HCT116 (cell line): ENCODE measurements around the gene THEM4. TPM values are rescaled to one million over a fixed set of nuclear protein-coding genes. Genes with fewer than 3 reads are reported as not detected.
"Not testable (repeated sequence)": the region's sequence is repeated elsewhere in the genome, so short reads cannot be mapped to it uniquely, and the experiment has no call there.

Experiments used
- ATAC-seq: fragments of 200-7000 bp; cut with Tn5 transposase; 2 replicates; pipeline ENCODE4 v1.9.1; 2020; ENCODE audit warnings: mild to moderate bottlenecking, moderate library complexity
- BruUV-seq: library from RNA; stranded (reverse); fragments of 400-500 nt; replicated peaks from 2 replicates; lab custom pipeline; 2021; lab: Mats Ljungman, UMichigan
- CTCF ChIA-PET: fragments of 300-600 bp; sonication (Branson Sonifier 250); formaldehyde crosslinking; loops from one replicate; lab custom pipeline; 2021; ENCODE audit warnings: antibody characterized with exemption; lab: Charles Lee
- POLR2A ChIA-PET: fragments of 300-600, 350-600 bp; sonication (Branson Sonifier 250); formaldehyde crosslinking; loops from one replicate; lab custom pipeline; 2021; ENCODE audit warnings: antibody characterized with exemption; lab: Charles Lee
- RAD21 ChIA-PET, 2 experiments: fragments of 300-600 bp; sonication (Branson Sonifier 250); formaldehyde crosslinking; loops; one replicate each; lab custom pipeline; 2023; ENCODE audit warnings: low total read pairs in 2 of 2; ENCODE audit not compliant: uncharacterized antibody in 2 of 2, unreplicated experiment in 2 of 2, low non-redundant PET in 1 of 2; lab: Charles Lee
- DNase-seq: peaks from one replicate; pipeline ENCODE4 v3.0.0-alpha.2; 2010; ENCODE audit warnings: low read depth, low spot score
- H2AFZ ChIP-seq: fragments of 200-600 bp; shearing (Covaris generic), sonication (generic); 2 replicates; pipeline ENCODE4 v1.6.1; 2017; ENCODE audit warnings: low read depth, mixed run types, mixed read lengths, antibody characterized with exemption, low read length; ENCODE audit not compliant: poor library complexity, severe bottlenecking
- H3K27ac ChIP-seq: 2 replicates; pipeline ENCODE4 v1.5.1; 2012; ENCODE audit warnings: low read depth, low read length
- H3K27me3 ChIP-seq: fragments of 200-600 bp; sonication (generic); 2 replicates; pipeline ENCODE4 v1.6.1; 2016; ENCODE audit warnings: mixed run types, low read length, mixed read lengths; ENCODE audit not compliant: insufficient read depth
- H3K36me3 ChIP-seq, 2 experiments: fragments of 200-500 bp in 1 of 2; fragments of 200-600 bp in 1 of 2; sonication (Bioruptor generic) in 1 of 2; sonication (generic) in 1 of 2; 2 replicates each; pipeline versions ENCODE4 v1.5.1 to v1.6.1; 2014 to 2016; ENCODE audit warnings: low read length in 2 of 2, inconsistent platforms in 1 of 2, mixed read lengths in 1 of 2, mixed run types in 1 of 2; ENCODE audit not compliant: insufficient read depth in 2 of 2, control insufficient read depth in 1 of 2
- H3K4me1 ChIP-seq, 2 experiments: fragments of 200-600 bp in 1 of 2; sonication (generic) in 1 of 2; 2 replicates each; pipeline versions ENCODE4 v1.5.1 to v1.6.1; 2012 to 2017; ENCODE audit warnings: low read length in 2 of 2, inconsistent platforms in 1 of 2, mild to moderate bottlenecking in 1 of 2, mixed read lengths in 1 of 2, mixed run types in 1 of 2, moderate library complexity in 1 of 2; ENCODE audit not compliant: insufficient read depth in 2 of 2, control insufficient read depth in 1 of 2
- H3K4me2 ChIP-seq: fragments of 200-600 bp; sonication (generic); 2 replicates; pipeline ENCODE4 v1.6.1; 2017; ENCODE audit warnings: mixed run types, low read length, mixed read lengths
- H3K4me3 ChIP-seq, 2 experiments: fragments of 200-600 bp in 1 of 2; sonication (generic) in 1 of 2; replicated peaks in 1 of 2; 2 replicates each; pipeline ENCODE4 v1.5.1; 2011 to 2016; ENCODE audit warnings: low read length in 2 of 2, control low read depth in 1 of 2, low read depth in 1 of 2, mild to moderate bottlenecking in 1 of 2, mixed read lengths in 1 of 2, mixed run types in 1 of 2
- H3K79me2 ChIP-seq: fragments of 200-600 bp; sonication (generic); 2 replicates; pipeline ENCODE4 v1.6.1; 2017; ENCODE audit warnings: mild to moderate bottlenecking, mixed run types, low read length, moderate library complexity, mixed read lengths; ENCODE audit not compliant: insufficient read depth
- H3K9ac ChIP-seq: fragments of 200-600 bp; sonication (generic); 2 replicates; pipeline ENCODE4 v1.6.1; 2016; ENCODE audit warnings: low read length, mixed read lengths
- H3K9me2 ChIP-seq: fragments of 200-600 bp; sonication (generic), shearing (Covaris generic); 2 replicates; pipeline ENCODE4 v1.6.1; 2017; ENCODE audit warnings: mixed run types, mild to moderate bottlenecking, moderate library complexity; ENCODE audit not compliant: insufficient read depth
- H3K9me3 ChIP-seq, 2 experiments: fragments of 200-500 bp in 1 of 2; fragments of 200-600 bp in 1 of 2; sonication (Bioruptor generic) in 1 of 2; sonication (generic) in 1 of 2; 2 replicates each; pipeline ENCODE4 v1.6.1; 2014 to 2017; ENCODE audit warnings: low read length in 2 of 2, mixed read lengths in 2 of 2, inconsistent platforms in 1 of 2, low read depth in 1 of 2, mild to moderate bottlenecking in 1 of 2, mixed run types in 1 of 2, moderate library complexity in 1 of 2; ENCODE audit not compliant: control insufficient read depth in 1 of 2, insufficient read depth in 1 of 2
- H4K20me1 ChIP-seq: fragments of 200-600 bp; sonication (generic), shearing (Covaris generic); 2 replicates; pipeline ENCODE4 v1.6.1; 2017; ENCODE audit warnings: mixed run types, mild to moderate bottlenecking, moderate library complexity; ENCODE audit not compliant: insufficient read depth
- FOSL1 ChIP-seq: IDR thresholded peaks from 2 replicates; pipeline ENCODE4 v1.6.1; 2012; ENCODE audit warnings: low read depth
- RAD21 ChIP-seq: IDR thresholded peaks from 2 replicates; pipeline ENCODE4 v1.6.1; 2012; ENCODE audit warnings: low read depth, mild to moderate bottlenecking
- intact Hi-C: fragments of 100-400 bp; cut with micrococcal nuclease; formaldehyde crosslinking; loops from 2 replicates; pipeline ENCODE4 v1.10.0; 2022
- total RNA-seq: library from RNA; stranded (reverse); gene quantifications from one replicate; pipeline ENCODE4 v1.2.1, GENCODE V29; 2021; ENCODE audit not compliant: unreplicated experiment
- TF ChIP-seq, protein P1 (sequence below): IDR thresholded peaks from 2 replicates; pipeline ENCODE4 v1.6.1; 2011; ENCODE audit warnings: mild to moderate bottlenecking, low read length, moderate library complexity; ENCODE audit not compliant: insufficient replicate concordance; ENCODE audit errors: extremely low read depth

Gene THEM4
- total RNA-seq, 1 experiment from 2014 or later: 17.0 TPM

DNA sequence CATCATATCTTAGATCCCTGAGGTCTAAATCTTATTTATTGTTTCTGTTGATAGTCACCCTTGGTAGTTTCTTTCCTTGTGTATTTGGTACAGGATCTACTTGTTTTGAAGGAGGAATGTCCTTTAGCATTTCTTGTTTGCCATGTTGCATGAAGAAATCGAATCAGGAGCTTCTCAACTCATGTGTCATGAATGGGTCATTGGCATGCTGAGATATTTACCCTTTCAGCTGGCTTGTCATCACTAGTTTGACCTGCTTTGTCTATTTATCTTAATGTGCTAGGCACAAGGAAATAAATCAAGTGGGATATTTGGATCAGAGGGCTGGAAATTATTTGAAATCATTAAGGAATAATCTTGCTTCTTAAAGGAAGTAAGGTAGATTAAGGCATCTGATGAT is 23.8 kb downstream of the THEM4 start (continued):
- TF ChIP-seq, protein P1, sequence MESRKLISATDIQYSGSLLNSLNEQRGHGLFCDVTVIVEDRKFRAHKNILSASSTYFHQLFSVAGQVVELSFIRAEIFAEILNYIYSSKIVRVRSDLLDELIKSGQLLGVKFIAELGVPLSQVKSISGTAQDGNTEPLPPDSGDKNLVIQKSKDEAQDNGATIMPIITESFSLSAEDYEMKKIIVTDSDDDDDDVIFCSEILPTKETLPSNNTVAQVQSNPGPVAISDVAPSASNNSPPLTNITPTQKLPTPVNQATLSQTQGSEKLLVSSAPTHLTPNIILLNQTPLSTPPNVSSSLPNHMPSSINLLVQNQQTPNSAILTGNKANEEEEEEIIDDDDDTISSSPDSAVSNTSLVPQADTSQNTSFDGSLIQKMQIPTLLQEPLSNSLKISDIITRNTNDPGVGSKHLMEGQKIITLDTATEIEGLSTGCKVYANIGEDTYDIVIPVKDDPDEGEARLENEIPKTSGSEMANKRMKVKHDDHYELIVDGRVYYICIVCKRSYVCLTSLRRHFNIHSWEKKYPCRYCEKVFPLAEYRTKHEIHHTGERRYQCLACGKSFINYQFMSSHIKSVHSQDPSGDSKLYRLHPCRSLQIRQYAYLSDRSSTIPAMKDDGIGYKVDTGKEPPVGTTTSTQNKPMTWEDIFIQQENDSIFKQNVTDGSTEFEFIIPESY: no peak
- TF ChIP-seq FOSL1: no peak
- TF ChIP-seq RAD21: no peak

- POLR2A ChIA-PET, H3K27me3 ChIP-seq, H2AFZ ChIP-seq, H3K9me2 ChIP-seq, H3K79me2 ChIP-seq, BruUV-seq, DNase-seq, RAD21 ChIA-PET, H4K20me1 ChIP-seq, intact Hi-C loops, CTCF ChIA-PET, H3K4me2 ChIP-seq, H3K9ac ChIP-seq, H3K9me3 ChIP-seq, H3K27ac ChIP-seq, ATAC-seq, H3K4me3 ChIP-seq: not testable (repeated sequence)
- peaks cover 8 to 12% of the 10 kb centered on the region in 2 experiments; a peak in 2 of 4 replicates for H3K4me1 ChIP-seq
- peaks cover 0 to 15% of the 10 kb centered on the region in 2 experiments; a peak in 1 of 4 replicates for H3K36me3 ChIP-seq
Observed at GRCh38 chr1:151884879-151885278, 24.4 kb downstream of the THEM4 start.

DNA sequence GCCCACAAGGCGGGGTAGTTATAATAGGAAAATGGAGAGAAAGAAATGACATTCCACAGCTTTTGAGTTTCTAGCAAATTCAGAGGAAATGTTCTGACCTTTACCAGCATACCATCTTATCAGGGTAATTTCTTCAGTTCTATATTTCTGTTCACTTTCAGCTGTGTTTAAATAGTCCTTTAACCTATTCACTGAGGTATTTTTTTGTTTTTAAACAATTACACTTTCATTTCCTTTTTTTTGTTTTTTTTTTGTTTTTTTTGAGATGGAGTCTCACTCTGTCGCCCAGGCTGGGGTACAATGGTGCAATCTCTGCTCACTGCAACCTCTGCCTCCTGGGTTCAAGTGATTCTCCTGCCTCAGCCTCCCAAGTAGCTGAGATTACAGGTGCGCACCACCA is 24.9 kb downstream of the THEM4 start:
- BruUV-seq, CTCF ChIA-PET: not testable (repeated sequence)

DNA sequence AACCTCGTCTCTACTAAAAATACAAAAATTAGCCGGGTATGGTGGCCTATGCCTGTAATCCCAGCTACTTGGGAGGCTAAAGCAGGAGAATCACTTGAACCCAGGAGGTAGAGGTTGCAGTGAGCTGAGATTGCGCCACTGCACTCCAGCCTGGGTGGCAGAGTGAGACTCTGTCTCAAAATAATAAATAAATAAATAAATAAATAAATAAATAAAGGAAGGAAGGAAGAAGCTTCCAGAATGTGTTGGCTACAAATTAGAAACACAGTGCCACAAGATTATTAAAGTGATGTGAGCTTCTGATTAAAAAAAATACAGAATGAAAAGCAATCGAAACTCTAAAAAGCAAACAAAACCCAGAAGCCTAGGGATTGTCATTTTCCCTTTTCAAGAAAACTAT is 25.4 kb downstream of the THEM4 start:
- H4K20me1 ChIP-seq, RAD21 ChIA-PET, H3K4me3 ChIP-seq, intact Hi-C loops, H3K4me2 ChIP-seq, H3K79me2 ChIP-seq, DNase-seq, BruUV-seq, POLR2A ChIA-PET, H2AFZ ChIP-seq, H3K9ac ChIP-seq, H3K27me3 ChIP-seq, H3K27ac ChIP-seq, H3K9me3 ChIP-seq, ATAC-seq, CTCF ChIA-PET, H3K9me2 ChIP-seq: not testable (repeated sequence)
- Histone ChIP-seq H3K4me1 (peaks cover 8 to 12% of the 10 kb centered on the region in 2 experiments; a peak in 2 of 4 replicates), H3K36me3 (peaks cover 0 to 15% of the 10 kb centered on the region in 2 experiments; a peak in 1 of 4 replicates)

More for the DNA sequence above, 24.9 kb downstream of the THEM4 start:
- RAD21 ChIA-PET, H3K4me2 ChIP-seq, H3K27ac ChIP-seq, H3K9me3 ChIP-seq, ATAC-seq, POLR2A ChIA-PET, H3K9me2 ChIP-seq, DNase-seq, H3K27me3 ChIP-seq, H2AFZ ChIP-seq, H3K79me2 ChIP-seq, H3K4me3 ChIP-seq, intact Hi-C loops, H3K9ac ChIP-seq, H4K20me1 ChIP-seq: not testable (repeated sequence)
- Histone ChIP-seq H3K36me3 (peaks cover 0 to 15% of the 10 kb centered on the region in 2 experiments; a peak in 1 of 4 replicates), H3K4me1 (peaks cover 8 to 12% of the 10 kb centered on the region in 2 experiments; a peak in 2 of 4 replicates)
